ENCODE results near the gene NDUFB4.

- TF ChIP-seq, protein P1, sequence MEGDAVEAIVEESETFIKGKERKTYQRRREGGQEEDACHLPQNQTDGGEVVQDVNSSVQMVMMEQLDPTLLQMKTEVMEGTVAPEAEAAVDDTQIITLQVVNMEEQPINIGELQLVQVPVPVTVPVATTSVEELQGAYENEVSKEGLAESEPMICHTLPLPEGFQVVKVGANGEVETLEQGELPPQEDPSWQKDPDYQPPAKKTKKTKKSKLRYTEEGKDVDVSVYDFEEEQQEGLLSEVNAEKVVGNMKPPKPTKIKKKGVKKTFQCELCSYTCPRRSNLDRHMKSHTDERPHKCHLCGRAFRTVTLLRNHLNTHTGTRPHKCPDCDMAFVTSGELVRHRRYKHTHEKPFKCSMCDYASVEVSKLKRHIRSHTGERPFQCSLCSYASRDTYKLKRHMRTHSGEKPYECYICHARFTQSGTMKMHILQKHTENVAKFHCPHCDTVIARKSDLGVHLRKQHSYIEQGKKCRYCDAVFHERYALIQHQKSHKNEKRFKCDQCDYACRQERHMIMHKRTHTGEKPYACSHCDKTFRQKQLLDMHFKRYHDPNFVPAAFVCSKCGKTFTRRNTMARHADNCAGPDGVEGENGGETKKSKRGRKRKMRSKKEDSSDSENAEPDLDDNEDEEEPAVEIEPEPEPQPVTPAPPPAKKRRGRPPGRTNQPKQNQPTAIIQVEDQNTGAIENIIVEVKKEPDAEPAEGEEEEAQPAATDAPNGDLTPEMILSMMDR (IDR thresholded peaks at IDR 0.05) = no peak
- TF ChIP-seq USF2 (CRISPR knock-in tag; IDR thresholded peaks at IDR 0.05) = no peak
- TF ChIP-seq FOXJ3 (CRISPR knock-in tag; IDR thresholded peaks at IDR 0.05; ENCODE audit: borderline replicate concordance) = no peak
- no peak for TF ChIP-seq ETV6 (CRISPR knock-in tag; IDR thresholded peaks at IDR 0.05)
- TF ChIP-seq, protein P2, sequence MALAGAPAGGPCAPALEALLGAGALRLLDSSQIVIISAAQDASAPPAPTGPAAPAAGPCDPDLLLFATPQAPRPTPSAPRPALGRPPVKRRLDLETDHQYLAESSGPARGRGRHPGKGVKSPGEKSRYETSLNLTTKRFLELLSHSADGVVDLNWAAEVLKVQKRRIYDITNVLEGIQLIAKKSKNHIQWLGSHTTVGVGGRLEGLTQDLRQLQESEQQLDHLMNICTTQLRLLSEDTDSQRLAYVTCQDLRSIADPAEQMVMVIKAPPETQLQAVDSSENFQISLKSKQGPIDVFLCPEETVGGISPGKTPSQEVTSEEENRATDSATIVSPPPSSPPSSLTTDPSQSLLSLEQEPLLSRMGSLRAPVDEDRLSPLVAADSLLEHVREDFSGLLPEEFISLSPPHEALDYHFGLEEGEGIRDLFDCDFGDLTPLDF (CRISPR knock-in tag; IDR thresholded peaks at IDR 0.05) = no peak
- TF ChIP-seq NFYB (CRISPR knock-in tag; conservative IDR thresholded peaks at IDR 0.05; ENCODE audit: low read depth) = no peak
- TF ChIP-seq TCF7 (CRISPR knock-in tag; IDR thresholded peaks at IDR 0.05; ENCODE audit: low read depth) = no peak
- TF ChIP-seq, protein P3, sequence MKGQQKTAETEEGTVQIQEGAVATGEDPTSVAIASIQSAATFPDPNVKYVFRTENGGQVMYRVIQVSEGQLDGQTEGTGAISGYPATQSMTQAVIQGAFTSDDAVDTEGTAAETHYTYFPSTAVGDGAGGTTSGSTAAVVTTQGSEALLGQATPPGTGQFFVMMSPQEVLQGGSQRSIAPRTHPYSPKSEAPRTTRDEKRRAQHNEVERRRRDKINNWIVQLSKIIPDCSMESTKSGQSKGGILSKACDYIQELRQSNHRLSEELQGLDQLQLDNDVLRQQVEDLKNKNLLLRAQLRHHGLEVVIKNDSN (CRISPR knock-in tag; IDR thresholded peaks at IDR 0.05) = no peak
- no peak for TF ChIP-seq SMAD3 (CRISPR knock-in tag; IDR thresholded peaks at IDR 0.05; ENCODE audit: borderline replicate concordance)
- TF ChIP-seq, protein P4, sequence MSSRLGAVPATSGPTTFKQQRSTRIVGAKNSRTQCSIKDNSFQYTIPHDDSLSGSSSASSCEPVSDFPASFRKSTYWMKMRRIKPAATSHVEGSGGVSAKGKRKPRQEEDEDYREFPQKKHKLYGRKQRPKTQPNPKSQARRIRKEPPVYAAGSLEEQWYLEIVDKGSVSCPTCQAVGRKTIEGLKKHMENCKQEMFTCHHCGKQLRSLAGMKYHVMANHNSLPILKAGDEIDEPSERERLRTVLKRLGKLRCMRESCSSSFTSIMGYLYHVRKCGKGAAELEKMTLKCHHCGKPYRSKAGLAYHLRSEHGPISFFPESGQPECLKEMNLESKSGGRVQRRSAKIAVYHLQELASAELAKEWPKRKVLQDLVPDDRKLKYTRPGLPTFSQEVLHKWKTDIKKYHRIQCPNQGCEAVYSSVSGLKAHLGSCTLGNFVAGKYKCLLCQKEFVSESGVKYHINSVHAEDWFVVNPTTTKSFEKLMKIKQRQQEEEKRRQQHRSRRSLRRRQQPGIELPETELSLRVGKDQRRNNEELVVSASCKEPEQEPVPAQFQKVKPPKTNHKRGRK (CRISPR knock-in tag; IDR thresholded peaks at IDR 0.05; ENCODE audit: borderline replicate concordance) = no peak
- no peak for TF ChIP-seq ATF1 (CRISPR knock-in tag; IDR thresholded peaks at IDR 0.05)
- TF ChIP-seq, protein P5, sequence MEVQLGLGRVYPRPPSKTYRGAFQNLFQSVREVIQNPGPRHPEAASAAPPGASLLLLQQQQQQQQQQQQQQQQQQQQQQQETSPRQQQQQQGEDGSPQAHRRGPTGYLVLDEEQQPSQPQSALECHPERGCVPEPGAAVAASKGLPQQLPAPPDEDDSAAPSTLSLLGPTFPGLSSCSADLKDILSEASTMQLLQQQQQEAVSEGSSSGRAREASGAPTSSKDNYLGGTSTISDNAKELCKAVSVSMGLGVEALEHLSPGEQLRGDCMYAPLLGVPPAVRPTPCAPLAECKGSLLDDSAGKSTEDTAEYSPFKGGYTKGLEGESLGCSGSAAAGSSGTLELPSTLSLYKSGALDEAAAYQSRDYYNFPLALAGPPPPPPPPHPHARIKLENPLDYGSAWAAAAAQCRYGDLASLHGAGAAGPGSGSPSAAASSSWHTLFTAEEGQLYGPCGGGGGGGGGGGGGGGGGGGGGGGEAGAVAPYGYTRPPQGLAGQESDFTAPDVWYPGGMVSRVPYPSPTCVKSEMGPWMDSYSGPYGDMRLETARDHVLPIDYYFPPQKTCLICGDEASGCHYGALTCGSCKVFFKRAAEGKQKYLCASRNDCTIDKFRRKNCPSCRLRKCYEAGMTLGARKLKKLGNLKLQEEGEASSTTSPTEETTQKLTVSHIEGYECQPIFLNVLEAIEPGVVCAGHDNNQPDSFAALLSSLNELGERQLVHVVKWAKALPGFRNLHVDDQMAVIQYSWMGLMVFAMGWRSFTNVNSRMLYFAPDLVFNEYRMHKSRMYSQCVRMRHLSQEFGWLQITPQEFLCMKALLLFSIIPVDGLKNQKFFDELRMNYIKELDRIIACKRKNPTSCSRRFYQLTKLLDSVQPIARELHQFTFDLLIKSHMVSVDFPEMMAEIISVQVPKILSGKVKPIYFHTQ (CRISPR knock-in tag; IDR thresholded peaks at IDR 0.05) = no peak
- TF ChIP-seq CREM (CRISPR knock-in tag; IDR thresholded peaks at IDR 0.05) = no peak
- TF ChIP-seq MYBL2 (CRISPR knock-in tag; IDR thresholded peaks at IDR 0.05) = no peak
These were observed 52.2 kb downstream of the NDUFB4 start for GRCh38 chr3:120648290-120648689.
